Dendritic cell treated with granulocyte-macrophage colony-stimulating factor and Interleukin-4, amounts not matched to agents 40 ng/mL and 50 ng/mL, for 4 days (primary cell): ENCODE measurements around the gene FHOD1.

Source experiments
- H3K27ac Mint-ChIP-seq: one replicate; pipeline ENCODE4 v1.8.0; 2022; ENCODE audit warnings: mild to moderate bottlenecking, mixed read lengths
- H3K27me3 Mint-ChIP-seq: one replicate; pipeline ENCODE4 v1.8.0; 2022; ENCODE audit warnings: mild to moderate bottlenecking, mixed read lengths
- H3K36me3 Mint-ChIP-seq: one replicate; pipeline ENCODE4 v1.8.0; 2022; ENCODE audit warnings: low read depth, mixed read lengths
- H3K4me1 Mint-ChIP-seq: one replicate; pipeline ENCODE4 v1.8.0; 2022; ENCODE audit warnings: low read depth, mixed read lengths
- H3K4me3 Mint-ChIP-seq: one replicate; pipeline ENCODE4 v1.8.0; 2022; ENCODE audit warnings: mild to moderate bottlenecking, moderate library complexity, mixed read lengths
- H3K9me3 Mint-ChIP-seq: one replicate; pipeline ENCODE4 v1.8.0; 2022; ENCODE audit warnings: mixed read lengths
- intact Hi-C: fragments of 100-400 bp; cut with micrococcal nuclease; formaldehyde crosslinking; loops from one replicate; pipeline ENCODE4 v1.15.0; 2022

FHOD1 gene

GRCh38 chr16:67226804-67227566 lies 20.3 kb downstream of the FHOD1 start, which contains the start of gene TMEM208:
TMEM208 (plus strand) TSS chr16:67227130; CDS start chr16:67227219, 89 bp downstream.
- H3K36me3 Mint-ChIP-seq, result peaks cover 77% of the 10 kb centered on the region
- H3K27ac Mint-ChIP-seq, result peak within 1 kb of the TSS; percentile 91
- no peaks in the 10 kb centered on the region for H3K9me3 Mint-ChIP-seq
- peak within 1 kb of the TSS; percentile 96 for H3K4me3 Mint-ChIP-seq
- H3K27me3 Mint-ChIP-seq, result no peaks in the 10 kb centered on the region
- H3K4me1 Mint-ChIP-seq, result peaks cover 61% of the 10 kb centered on the region
- intact Hi-C loops, result loop anchor here (1.0 to 2.0 kb wide), 3 partner anchors 20 to 42 kb away; partner anchors contain the start of genes E2F4 and FHOD1

GRCh38 chr16:67226295-67226803 lies 20.9 kb downstream of the FHOD1 start:
- peak overlapping the region; percentile 96 for H3K4me3 Mint-ChIP-seq
- H3K27me3 Mint-ChIP-seq, result no peaks in the 10 kb centered on the region
- H3K27ac Mint-ChIP-seq, result peak overlapping the region; percentile 91
- peaks cover 71% of the 10 kb centered on the region for H3K36me3 Mint-ChIP-seq
- no peaks in the 10 kb centered on the region for H3K9me3 Mint-ChIP-seq
- intact Hi-C loops, result loop anchor here (1.0 to 2.0 kb wide), 3 partner anchors 21 to 42 kb away; partner anchors contain the start of genes E2F4 and FHOD1
- peaks cover 61% of the 10 kb centered on the region for H3K4me1 Mint-ChIP-seq

GRCh38 chr16:67223992-67224391 lies 23.3 kb downstream of the FHOD1 start:
- H3K27me3 Mint-ChIP-seq, result no peaks in the 10 kb centered on the region
- intact Hi-C loops, result no loop called here
- H3K9me3 Mint-ChIP-seq, result no peaks in the 10 kb centered on the region
- peaks cover 48% of the 10 kb centered on the region for H3K4me1 Mint-ChIP-seq
- H3K27ac Mint-ChIP-seq, result no peak overlapping the region
- no peak overlapping the region for H3K4me3 Mint-ChIP-seq
- peaks cover 60% of the 10 kb centered on the region for H3K36me3 Mint-ChIP-seq

GRCh38 chr16:67216612-67217490 lies 30.4 kb downstream of the FHOD1 start:
- Mint-ChIP-seq H3K27me3 (no peaks in the 10 kb centered on the region), H3K36me3 (peaks cover 18% of the 10 kb centered on the region), H3K4me3 (peak overlapping the region; percentile 44), H3K27ac (peak overlapping the region; percentile 84), H3K4me1 (peaks cover 34% of the 10 kb centered on the region), H3K9me3 (no peaks in the 10 kb centered on the region)
- intact Hi-C loops, result no loop called here

GRCh38 chr16:67215706-67216105 lies 31.6 kb downstream of the FHOD1 start:
- Mint-ChIP-seq H3K36me3 (peaks cover 19% of the 10 kb centered on the region), H3K4me1 (peaks cover 34% of the 10 kb centered on the region), H3K27ac (peak overlapping the region; percentile 84), H3K27me3 (no peaks in the 10 kb centered on the region), H3K4me3 (no peak overlapping the region), H3K9me3 (no peaks in the 10 kb centered on the region)
- intact Hi-C loops, result no loop called here

- intact Hi-C loops, result no loop called here
- H3K27me3 Mint-ChIP-seq, result no peaks in the 10 kb centered on the region
- H3K4me1 Mint-ChIP-seq, result peaks cover 34% of the 10 kb centered on the region
Measured at GRCh38 chr16:67213197-67214019, 33.9 kb downstream of the FHOD1 start.

GRCh38 chr16:67212766-67213165 lies 34.5 kb downstream of the FHOD1 start:
- H3K4me1 Mint-ChIP-seq, result peaks cover 32% of the 10 kb centered on the region
- intact Hi-C loops, result no loop called here
- H3K36me3 Mint-ChIP-seq, result peaks cover 17% of the 10 kb centered on the region
- H3K27ac Mint-ChIP-seq, result no peak overlapping the region
- H3K4me3 Mint-ChIP-seq, result no peak overlapping the region
- no peaks in the 10 kb centered on the region for H3K27me3 Mint-ChIP-seq
- H3K9me3 Mint-ChIP-seq, result no peaks in the 10 kb centered on the region

More at GRCh38 chr16:67213197-67214019, 33.9 kb downstream of the FHOD1 start:
- H3K4me3 Mint-ChIP-seq, result no peak overlapping the region
- H3K36me3 Mint-ChIP-seq, result peaks cover 17% of the 10 kb centered on the region
- H3K27ac Mint-ChIP-seq, result no peak overlapping the region
- no peaks in the 10 kb centered on the region for H3K9me3 Mint-ChIP-seq

- Mint-ChIP-seq H3K27me3 (no peaks in the 10 kb centered on the region), H3K36me3 (peaks cover 25% of the 10 kb centered on the region), H3K27ac (no peak overlapping the region), H3K4me3 (no peak overlapping the region), H3K9me3 (no peaks in the 10 kb centered on the region), H3K4me1 (peaks cover 21% of the 10 kb centered on the region)
- intact Hi-C loops, result no loop called here
Measured at GRCh38 chr16:67211674-67212073, 35.6 kb downstream of the FHOD1 start.

GRCh38 chr16:67210069-67210937 lies 37.0 kb downstream of the FHOD1 start:
- Mint-ChIP-seq H3K36me3 (peaks cover 34% of the 10 kb centered on the region), H3K9me3 (no peaks in the 10 kb centered on the region), H3K4me3 (no peak overlapping the region), H3K4me1 (peaks cover 7% of the 10 kb centered on the region), H3K27me3 (no peaks in the 10 kb centered on the region), H3K27ac (no peak overlapping the region)
- intact Hi-C loops, result no loop called here

GRCh38 chr16:67209565-67209964 lies 37.7 kb downstream of the FHOD1 start:
- Mint-ChIP-seq H3K4me1 (peaks cover 7% of the 10 kb centered on the region), H3K27me3 (no peaks in the 10 kb centered on the region), H3K4me3 (no peak overlapping the region), H3K9me3 (no peaks in the 10 kb centered on the region), H3K36me3 (peaks cover 41% of the 10 kb centered on the region), H3K27ac (no peak overlapping the region)
- intact Hi-C loops, result no loop called here

GRCh38 chr16:67208154-67208896 lies 39.0 kb downstream of the FHOD1 start:
- Mint-ChIP-seq H3K9me3 (no peaks in the 10 kb centered on the region), H3K4me1 (peaks cover 7% of the 10 kb centered on the region), H3K36me3 (peaks cover 54% of the 10 kb centered on the region), H3K27ac (no peak overlapping the region), H3K27me3 (no peaks in the 10 kb centered on the region), H3K4me3 (no peak overlapping the region)
- intact Hi-C loops, result no loop called here
